Thymus (tissue), 11 donors: ENCODE results near the gene MAP7D1. TPM values are rescaled to one million over a fixed set of nuclear protein-coding genes. Genes with fewer than 3 reads are reported as not detected.
A peak's percentile ranks its signal among the peaks of the same experiment; 100 is the strongest.
"Not testable (repeated sequence)": the region's sequence is repeated elsewhere in the genome, so short reads cannot be mapped to it uniquely, and the experiment has no call there.

ENCODE experiments used
- DNase-seq, 9 donors: peaks; one replicate each; pipeline ENCODE4 v3.0.0-alpha.2; 2013; ENCODE audit warnings: low spot score in 9 of 9, low read depth in 6 of 9, missing footprints in 1 of 9
- H3K27ac ChIP-seq, 2 donors: one replicate each; pipeline ENCODE4 v1.5.1; 2013; ENCODE audit warnings: control low read depth in 1 of 2, low read depth in 1 of 2, low read length in 1 of 2, mild to moderate bottlenecking in 1 of 2, moderate library complexity in 1 of 2
- H3K27me3 ChIP-seq, 2 donors: one replicate each; pipeline ENCODE4 v1.5.1; 2013; ENCODE audit warnings: low read length in 1 of 2; ENCODE audit not compliant: control insufficient read depth in 2 of 2, insufficient read depth in 1 of 2
- H3K36me3 ChIP-seq, 2 donors: one replicate each; pipeline ENCODE4 v1.5.1; 2013; ENCODE audit warnings: low read length in 1 of 2, mild to moderate bottlenecking in 1 of 2, moderate library complexity in 1 of 2; ENCODE audit not compliant: control insufficient read depth in 2 of 2, insufficient read depth in 2 of 2
- H3K4me1 ChIP-seq, 2 donors: one replicate each; pipeline ENCODE4 v1.5.1; 2013; ENCODE audit warnings: low read length in 2 of 2; ENCODE audit not compliant: control insufficient read depth in 2 of 2, insufficient read depth in 2 of 2
- H3K4me3 ChIP-seq, 2 donors: one replicate each; pipeline ENCODE4 v1.5.1; 2013; ENCODE audit warnings: low read length in 2 of 2, control low read depth in 1 of 2, mild to moderate bottlenecking in 1 of 2
- H3K9me3 ChIP-seq, 2 donors: one replicate each; pipeline ENCODE4 v1.5.1; 2013; ENCODE audit warnings: low read length in 1 of 2, mild to moderate bottlenecking in 1 of 2; ENCODE audit not compliant: control insufficient read depth in 2 of 2, insufficient read depth in 1 of 2
- WGBS: extraction: QIAGEN DNeasy Blood & Tissue Kit; methylation state at CpG from one replicate; pipeline ENCODE4 v1.1.7; 2013; 5-methylcytosine and 5-hydroxymethylcytosine counted together
- polyA plus RNA-seq: library from polyadenylated mRNA; stranded (reverse); fragments of 200-250 nt; gene quantifications from one replicate; pipeline ENCODE4 v1.2.3, GENCODE V29; 2013
- total RNA-seq: library from RNA; stranded (reverse); fragments of 120-200 nt; gene quantifications from one replicate; pipeline ENCODE4 v1.2.4, GENCODE V29; 2013
- donor health status: healthy.

MAP7D1 gene
- total and polyA plus RNA-seq, 2 donors = 31.9 to 68.6 TPM

DNA sequence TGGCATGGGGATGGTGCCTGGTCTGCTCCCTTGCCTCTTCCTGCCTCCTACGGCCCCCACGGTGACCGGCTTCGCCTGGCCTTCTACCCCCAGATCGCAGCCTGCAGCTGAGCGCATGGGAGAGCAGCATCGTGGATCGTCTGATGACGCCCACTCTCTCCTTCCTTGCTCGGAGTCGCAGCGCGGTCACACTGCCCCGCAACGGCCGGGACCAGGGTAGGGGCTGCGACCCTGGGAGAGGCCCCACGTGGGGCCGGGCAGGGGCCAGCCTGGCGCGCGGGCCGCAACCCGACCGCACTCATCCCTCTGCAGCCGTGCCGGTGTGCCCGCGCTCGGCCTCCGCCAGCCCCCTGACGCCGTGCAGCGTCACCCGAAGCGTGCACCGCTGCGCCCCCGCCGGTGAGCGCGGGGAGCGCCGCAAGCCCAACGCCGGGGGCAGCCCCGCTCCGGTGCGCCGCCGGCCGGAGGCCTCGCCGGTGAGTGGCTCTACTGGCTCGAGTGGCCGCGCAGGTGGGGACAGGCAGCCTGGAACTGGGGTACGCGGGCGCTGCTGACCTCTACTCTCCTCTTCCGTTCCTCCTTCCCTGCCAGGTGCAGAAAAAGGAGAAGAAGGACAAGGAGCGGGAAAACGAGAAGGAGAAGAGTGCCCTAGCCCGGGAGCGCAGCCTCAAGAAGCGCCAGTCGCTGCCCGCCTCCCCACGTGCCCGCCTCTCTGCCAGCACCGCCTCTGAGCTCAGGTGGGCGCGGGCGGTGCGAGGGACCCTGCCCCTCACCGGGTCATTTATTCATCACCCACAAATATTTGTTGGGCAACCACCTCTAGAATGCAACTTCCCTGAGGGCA, 20.4 kb downstream of the MAP7D1 start:
- H3K4me3 ChIP-seq = no peak overlapping the region
- no peaks in the 10 kb centered on the region for H3K9me3 ChIP-seq
- 97% methylated on average over 76 of the region's 76 CpGs for WGBS
- H3K27me3 ChIP-seq = no peaks in the 10 kb centered on the region
- no peak for DNase-seq
- H3K36me3 ChIP-seq = peaks cover 89 to 98% of the 10 kb centered on the region in 2 donors
- H3K27ac ChIP-seq = no peak overlapping the region
- peaks cover 0 to 8% of the 10 kb centered on the region in 2 donors for H3K4me1 ChIP-seq

DNA sequence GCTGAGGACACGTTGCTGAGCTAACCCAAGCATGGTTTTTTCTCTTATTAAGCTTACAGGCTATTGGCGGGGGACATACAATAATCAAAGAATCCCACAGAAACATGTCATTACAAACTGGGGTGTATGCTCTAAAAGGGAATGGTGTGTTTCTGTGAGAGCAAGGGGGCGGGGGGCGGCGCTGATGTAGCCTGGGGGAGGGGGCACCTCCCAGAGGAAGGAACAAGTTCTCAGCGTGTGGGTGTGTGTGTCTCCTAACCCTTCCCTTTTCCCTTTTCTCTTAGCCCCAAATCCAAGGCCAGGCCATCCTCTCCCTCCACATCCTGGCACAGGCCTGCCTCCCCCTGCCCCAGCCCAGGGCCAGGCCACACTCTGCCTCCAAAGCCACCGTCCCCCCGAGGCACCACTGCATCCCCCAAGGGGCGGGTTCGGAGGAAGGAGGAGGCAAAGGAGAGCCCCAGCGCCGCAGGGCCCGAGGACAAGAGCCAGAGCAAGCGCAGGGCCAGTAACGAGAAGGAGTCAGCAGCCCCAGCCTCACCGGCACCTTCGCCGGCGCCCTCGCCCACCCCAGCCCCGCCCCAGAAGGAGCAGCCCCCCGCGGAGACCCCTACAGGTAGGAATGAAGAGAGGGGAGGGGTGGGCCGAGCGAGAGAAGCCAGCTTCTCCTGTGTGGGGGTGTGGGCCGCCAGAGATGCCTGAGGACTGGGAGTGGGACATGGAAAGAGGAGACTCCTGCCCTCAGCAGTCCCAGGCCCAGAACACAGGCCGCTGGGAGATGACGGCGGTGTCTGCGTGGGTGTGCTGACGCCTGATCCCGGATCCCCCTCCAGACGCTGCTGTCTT, 21.9 kb downstream of the MAP7D1 start:
- no peak for DNase-seq
- WGBS = 95% methylated on average over 33 of the region's 33 CpGs
- H3K4me1 ChIP-seq = peaks cover 0 to 8% of the 10 kb centered on the region in 2 donors
- H3K27me3 ChIP-seq = no peaks in the 10 kb centered on the region
- H3K36me3 ChIP-seq = peaks cover 77 to 87% of the 10 kb centered on the region in 2 donors
- H3K9me3 ChIP-seq = no peaks in the 10 kb centered on the region
- no peak overlapping the region for H3K4me3 ChIP-seq
- H3K27ac ChIP-seq = no peak overlapping the region

DNA sequence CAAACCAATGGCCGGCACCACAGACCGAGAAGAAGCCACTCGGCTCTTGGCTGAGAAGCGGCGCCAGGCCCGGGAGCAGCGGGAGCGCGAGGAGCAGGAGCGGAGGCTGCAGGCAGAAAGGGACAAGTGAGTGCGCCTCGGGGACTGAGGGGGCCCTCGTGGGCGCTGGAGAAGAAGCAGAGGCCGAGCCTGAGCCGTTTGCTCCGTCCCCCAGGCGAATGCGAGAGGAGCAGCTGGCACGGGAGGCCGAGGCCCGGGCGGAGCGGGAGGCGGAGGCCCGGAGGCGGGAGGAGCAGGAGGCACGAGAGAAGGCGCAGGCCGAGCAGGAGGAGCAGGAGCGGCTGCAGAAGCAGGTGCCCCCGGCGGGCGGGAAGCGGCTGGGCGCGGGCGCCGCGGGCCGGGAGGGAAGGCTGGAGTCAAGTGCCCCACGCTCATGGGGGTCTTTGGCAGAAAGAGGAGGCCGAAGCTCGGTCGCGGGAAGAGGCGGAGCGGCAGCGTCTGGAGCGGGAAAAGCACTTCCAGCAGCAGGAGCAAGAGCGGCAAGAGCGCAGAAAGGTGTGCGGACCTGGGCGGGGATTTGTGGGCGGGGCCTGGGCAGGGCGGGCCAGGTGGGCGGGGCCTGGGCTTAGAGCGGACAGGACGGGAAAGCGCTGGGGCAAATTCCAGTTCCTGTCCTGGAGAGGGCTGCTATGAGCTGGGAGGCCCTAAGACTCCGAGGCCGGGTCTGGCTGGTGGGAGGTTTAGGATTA, 22.7 kb downstream of the MAP7D1 start:
- Histone ChIP-seq H3K36me3 (peaks cover 69 to 79% of the 10 kb centered on the region in 2 donors), H3K4me3 (no peak overlapping the region), H3K27me3 (no peaks in the 10 kb centered on the region), H3K4me1 (peaks cover 0 to 8% of the 10 kb centered on the region in 2 donors), H3K9me3 (no peaks in the 10 kb centered on the region), H3K27ac (no peak overlapping the region)
- DNase-seq = no peak
- WGBS = 97% methylated on average over 62 of the region's 62 CpGs

DNA sequence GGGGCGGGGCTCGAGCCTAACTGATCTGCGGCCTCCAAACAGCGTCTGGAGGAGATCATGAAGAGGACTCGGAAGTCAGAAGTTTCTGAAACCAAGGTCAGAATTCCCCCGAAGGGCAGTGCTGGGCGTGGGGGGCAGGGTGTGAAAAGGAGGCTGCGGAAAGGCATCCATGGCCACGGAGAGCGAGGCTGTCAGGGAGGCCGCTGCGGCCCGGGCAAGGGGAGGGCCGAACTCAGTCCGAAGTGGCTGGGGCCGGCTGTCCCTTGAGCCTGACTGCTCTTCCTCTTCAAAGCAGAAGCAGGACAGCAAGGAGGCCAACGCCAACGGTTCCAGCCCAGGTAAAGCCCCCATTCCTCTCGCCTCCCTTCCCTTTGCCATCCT, 23.2 kb downstream of the MAP7D1 start:
- no peaks in the 10 kb centered on the region for H3K9me3 ChIP-seq
- no peaks in the 10 kb centered on the region for H3K27me3 ChIP-seq
- H3K36me3 ChIP-seq = peaks cover 63 to 73% of the 10 kb centered on the region in 2 donors
- no peak overlapping the region for H3K27ac ChIP-seq
- peaks cover 0 to 8% of the 10 kb centered on the region in 2 donors for H3K4me1 ChIP-seq
- 99% methylated on average over 19 of the region's 19 CpGs for WGBS
- no peak overlapping the region for H3K4me3 ChIP-seq
- DNase-seq = no peak

DNA sequence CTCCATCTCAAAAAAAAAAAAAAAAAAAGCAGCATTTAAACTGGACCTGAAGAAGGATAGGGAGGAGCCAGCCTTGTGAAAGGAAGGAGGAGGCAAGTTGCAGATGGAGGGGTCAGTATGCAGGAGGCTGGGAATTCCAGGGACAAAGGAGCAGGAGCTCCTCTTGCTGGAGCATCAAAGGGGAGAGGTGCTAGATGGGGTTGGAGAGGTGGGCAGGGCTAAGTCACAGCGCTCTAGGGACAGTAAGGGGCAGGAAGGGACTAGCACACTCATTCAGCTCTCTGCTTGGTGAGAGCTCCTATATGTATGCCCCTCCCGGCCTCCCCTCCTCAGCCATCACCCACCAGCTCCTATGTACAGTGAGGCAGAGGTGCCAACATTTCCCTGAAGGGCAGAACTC, 26.8 kb downstream of the MAP7D1 start:
- no peak overlapping the region for H3K27ac ChIP-seq
- H3K9me3 ChIP-seq = no peaks in the 10 kb centered on the region
- peaks cover 32 to 38% of the 10 kb centered on the region in 2 donors for H3K36me3 ChIP-seq
- 96% methylated on average over 2 of the region's 2 CpGs for WGBS
- no peaks in the 10 kb centered on the region for H3K27me3 ChIP-seq
- DNase-seq = no peak
- H3K4me3 ChIP-seq = no peak overlapping the region
- peaks cover 0 to 2% of the 10 kb centered on the region in 2 donors for H3K4me1 ChIP-seq

DNA sequence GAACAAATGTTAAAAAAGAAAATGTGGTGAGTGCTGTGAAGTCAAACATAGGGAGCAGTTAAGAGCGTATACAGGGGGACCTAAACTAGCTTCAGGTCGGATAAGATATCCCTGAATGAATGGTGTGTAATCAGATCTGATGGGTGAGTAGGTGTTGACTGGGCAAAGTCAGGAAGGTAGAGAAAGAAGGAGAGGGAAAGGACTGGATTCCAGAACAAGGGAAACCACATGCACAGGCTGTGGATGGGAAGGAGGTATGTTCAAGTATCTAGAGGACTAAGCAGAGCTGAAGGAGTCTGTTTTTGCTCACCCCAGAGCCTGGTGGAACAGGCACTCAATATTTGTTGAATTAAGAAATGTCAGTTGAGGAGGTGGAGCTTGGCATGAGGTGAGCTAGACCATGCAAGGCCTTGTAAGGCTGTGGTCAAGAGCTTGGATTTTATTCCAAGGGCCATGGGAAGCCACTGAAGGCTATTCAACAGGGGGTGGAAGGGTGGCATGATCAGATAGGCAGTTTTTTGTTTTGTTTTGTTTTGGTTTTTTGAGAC, 27.4 kb downstream of the MAP7D1 start:
- Histone ChIP-seq H3K4me3 (no peak overlapping the region), H3K27me3 (no peaks in the 10 kb centered on the region), H3K36me3 (peaks cover 26 to 32% of the 10 kb centered on the region in 2 donors), H3K27ac (no peak overlapping the region), H3K4me1 (peaks cover 2 to 6% of the 10 kb centered on the region in 2 donors), H3K9me3 (no peaks in the 10 kb centered on the region)
- WGBS = 92% methylated on average over 2 of the region's 2 CpGs
- DNase-seq = no peak

DNA sequence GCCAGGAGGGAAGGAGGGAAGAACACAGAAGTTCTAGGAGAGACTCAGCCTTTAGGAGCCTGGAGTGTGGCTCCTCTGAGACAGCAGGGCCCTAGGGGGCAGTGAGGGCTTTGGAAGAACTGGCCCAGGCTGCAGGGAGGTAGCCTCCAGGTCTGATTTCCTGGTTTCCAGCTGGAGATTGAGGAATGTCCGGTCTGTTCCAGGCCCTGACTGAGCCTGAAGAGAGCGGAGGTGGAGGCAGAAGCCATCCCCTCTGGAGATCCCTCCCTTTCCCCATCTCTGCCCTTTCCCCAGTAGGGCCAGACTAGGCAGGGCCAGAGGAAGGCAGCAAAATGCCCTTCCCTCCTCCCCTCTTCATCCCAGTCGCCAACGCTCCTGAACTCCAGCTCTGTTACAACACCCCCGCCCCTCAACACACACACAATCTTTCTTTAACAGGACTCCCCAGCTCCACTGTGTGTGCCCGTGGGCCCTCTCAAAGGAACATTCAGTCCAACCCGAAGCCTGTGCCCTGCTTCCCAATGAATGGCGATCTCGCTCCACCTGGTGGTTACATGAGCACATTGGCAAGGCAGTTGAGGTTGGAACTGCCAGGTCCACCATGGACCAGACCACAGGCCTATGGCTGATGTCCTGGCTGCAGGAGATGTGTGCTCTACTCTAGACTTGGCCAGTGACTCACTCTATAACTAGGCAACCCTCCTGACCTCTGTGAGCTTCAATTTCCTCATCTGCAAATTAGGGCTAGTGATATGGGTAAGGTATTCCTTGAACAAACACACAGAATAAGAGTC, 32.0 kb downstream of the MAP7D1 start:
- Histone ChIP-seq H3K27ac (peak overlapping the region; percentile 25 to 28), H3K4me1 (peaks cover 2 to 6% of the 10 kb centered on the region in 2 donors), H3K36me3 (no peaks in the 10 kb centered on the region), H3K27me3 (no peaks in the 10 kb centered on the region), H3K4me3 (no peak overlapping the region), H3K9me3 (no peaks in the 10 kb centered on the region)
- WGBS = 20% methylated on average over 9 of the region's 9 CpGs
- DNase-seq = peak; percentile 57 to 88 (median 67)

DNA sequence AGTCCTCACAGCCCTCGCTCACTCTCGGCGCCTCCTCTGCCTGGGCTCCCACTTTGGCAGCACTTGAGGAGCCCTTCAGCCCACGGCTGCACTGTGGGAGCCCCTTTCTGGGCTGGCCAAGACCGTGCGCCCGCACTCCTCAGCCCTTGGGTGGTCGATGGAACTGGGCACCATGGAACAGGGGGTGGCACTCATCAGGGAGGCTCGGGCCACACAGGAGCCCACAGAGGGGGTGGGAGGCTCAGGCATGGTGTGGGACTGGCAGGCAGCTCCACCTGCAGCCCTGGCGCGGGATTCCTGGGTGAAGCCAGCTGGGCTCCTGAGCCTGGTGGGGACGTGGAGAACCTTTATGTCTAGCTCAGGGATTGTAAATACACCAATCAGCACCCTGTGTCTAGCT, 40.8 kb downstream of the MAP7D1 start:
- H3K27ac ChIP-seq, DNase-seq: not testable (repeated sequence)
- WGBS = 98% methylated on average over 12 of the region's 12 CpGs

More for the DNA sequence above, 40.8 kb downstream of the MAP7D1 start:
- H3K9me3 ChIP-seq, H3K4me1 ChIP-seq, H3K4me3 ChIP-seq, H3K27me3 ChIP-seq, H3K36me3 ChIP-seq: not testable (repeated sequence)
